K562 (cell line): ENCODE results near the gene COA3. TPM values are rescaled to one million over a fixed set of nuclear protein-coding genes. Genes with fewer than 3 reads are reported as not detected.
A peak's percentile ranks its signal among the peaks of the same experiment; 100 is the strongest.

Experiments
- BRCA1 ChIP-seq, 2 experiments: fragments of 450-650 bp in 1 of 2; sonication (generic) in 1 of 2; formaldehyde crosslinking in 1 of 2; IDR thresholded peaks; 2 replicates each; pipeline versions ENCODE4 v1.5.0 to v1.6.1; 2017 to 2020; ENCODE audit warnings: mild to moderate bottlenecking in 1 of 2, missing genetic modification reagents in 1 of 2
- CBFB ChIP-seq: sonication (generic); formaldehyde crosslinking; IDR thresholded peaks from 2 replicates; pipeline ENCODE4 v1.4.0; 2020; ENCODE audit warnings: mild to moderate bottlenecking, missing genetic modification reagents
- E2F6 ChIP-seq, 2 experiments: IDR thresholded peaks; 2 replicates each; pipeline ENCODE4 v1.6.1; 2011; ENCODE audit warnings: borderline replicate concordance in 1 of 2, control low read depth in 1 of 2, low read depth in 1 of 2, low read length in 1 of 2, mild to moderate bottlenecking in 1 of 2, mixed read lengths in 1 of 2, moderate library complexity in 1 of 2; ENCODE audit not compliant: insufficient read depth in 1 of 2, insufficient read length in 1 of 2, poor library complexity in 1 of 2, severe bottlenecking in 1 of 2; ENCODE audit errors: extremely low read depth in 1 of 2
- ESRRA ChIP-seq: fragments of 450-650 bp; IDR thresholded peaks from 2 replicates; pipeline ENCODE4 v1.6.1; 2014; ENCODE audit warnings: low read depth, mild to moderate bottlenecking, moderate library complexity, borderline replicate concordance
- FOXA3 ChIP-seq, 2 experiments: fragments of 450-650 bp in 1 of 2; sonication (generic) in 1 of 2; formaldehyde crosslinking; IDR thresholded peaks in 1 of 2; conservative IDR thresholded peaks in 1 of 2; 2 replicates each; pipeline versions ENCODE4 v1.4.0 to v1.8.0; 2020 to 2022; ENCODE audit warnings: mild to moderate bottlenecking in 2 of 2, missing genetic modification reagents in 1 of 2
- MCM2 ChIP-seq: fragments of 450-650 bp; IDR thresholded peaks from 2 replicates; pipeline ENCODE4 v1.6.1; 2017; ENCODE audit warnings: low read depth, mild to moderate bottlenecking
- MTF1 ChIP-seq: fragments of 250-450 bp; sonication (Bioruptor Pico); IDR thresholded peaks from 2 replicates; pipeline ENCODE4 v1.9.0; 2021; ENCODE audit warnings: moderate library complexity, mild to moderate bottlenecking, inconsistent platforms, borderline replicate concordance
- MYC ChIP-seq, 2 experiments: fragments of 250-450 bp in 1 of 2; sonication (Bioruptor Pico) in 1 of 2; IDR thresholded peaks; 2 replicates each; pipeline versions ENCODE4 v1.5.1 to v1.6.1; 2012 to 2021; ENCODE audit warnings: low read depth in 2 of 2, borderline replicate concordance in 1 of 2, improper control_type of control experiment in 1 of 2, low read length in 1 of 2, mild to moderate bottlenecking in 1 of 2, moderate library complexity in 1 of 2
- NONO ChIP-seq, 2 experiments: fragments of 200-400 bp in 1 of 2; fragments of 450-650 bp in 1 of 2; formaldehyde crosslinking in 1 of 2; IDR thresholded peaks; 2 replicates each; pipeline ENCODE4 v1.6.1; 2017; ENCODE audit warnings: low read depth in 2 of 2, mild to moderate bottlenecking in 2 of 2, moderate library complexity in 2 of 2, low read length in 1 of 2
- NRF1 ChIP-seq, 2 experiments: fragments of 450-650 bp; IDR thresholded peaks in 1 of 2; conservative IDR thresholded peaks in 1 of 2; 2 replicates each; pipeline ENCODE4 v1.6.1; 2014; ENCODE audit warnings: mild to moderate bottlenecking in 2 of 2
- TARDBP ChIP-seq: fragments of 450-650 bp; IDR thresholded peaks from 2 replicates; pipeline ENCODE4 v1.6.1; 2016
- TEAD1 ChIP-seq, 2 experiments: fragments of 450-650 bp in 1 of 2; sonication (generic) in 1 of 2; formaldehyde crosslinking; IDR thresholded peaks; 2 replicates each; pipeline versions ENCODE4 v1.4.0 to v1.8.0; 2020 to 2022; ENCODE audit warnings: mild to moderate bottlenecking in 2 of 2, missing genetic modification reagents in 1 of 2
- TFAP4 ChIP-seq: sonication (generic); formaldehyde crosslinking; IDR thresholded peaks from 2 replicates; pipeline ENCODE4 v1.8.0; 2022; ENCODE audit warnings: missing genetic modification reagents, mild to moderate bottlenecking, moderate library complexity, borderline replicate concordance
- ZC3H8 ChIP-seq: fragments of 450-650 bp; IDR thresholded peaks from 2 replicates; pipeline ENCODE4 v1.6.1; 2017
- polyA plus RNA-seq, 8 experiments: library from polyadenylated mRNA; depleted of rRNA in 4 of 8; stranded (reverse) in 5 of 8; unstranded in 3 of 8; fragments of >200 nt; fragmentation: Nextera tagmentation in 2 of 8; fragmentation: Illumina TruSeq in 1 of 8; extraction: Ambion mirVana in 2 of 8; extraction: Trizol in 1 of 8; gene quantifications; 2 replicates each; pipeline versions ENCODE4 v1.2.1 to v1.2.3, GENCODE V29; 2011 to 2014; ENCODE audit warnings: inconsistent platforms in 1 of 8, missing spikeins in 1 of 8
- total RNA-seq, 7 experiments: library from RNA; depleted of rRNA in 6 of 7; stranded (reverse); fragments of >200 nt in 6 of 7; fragmentation: Illumina TruSeq in 2 of 7; extraction: Trizol in 2 of 7; gene quantifications; 2 replicates each; pipeline versions ENCODE4 v1.2.1 to v1.2.3, GENCODE V29; 2011 to 2021; ENCODE audit warnings: low replicate concordance in 1 of 7
- TF ChIP-seq, protein P1 (sequence below): fragments of 250-450 bp; sonication (Bioruptor Pico); IDR thresholded peaks from 2 replicates; pipeline ENCODE4 v1.5.0; 2021; ENCODE audit warnings: mild to moderate bottlenecking, moderate library complexity
- TF ChIP-seq, protein P2 (sequence below): fragments of 250-450 bp; sonication (Bioruptor Pico); IDR thresholded peaks from 2 replicates; pipeline ENCODE4 v1.4.0; 2020; ENCODE audit warnings: mild to moderate bottlenecking

Gene COA3
- total and polyA plus RNA-seq, 9 of the 15 experiments (the other 6 are each of a cell fraction or from before 2014, with no cell fraction given), result 49.6 to 153 (median 61.4) TPM

GRCh38 chr17:42798383-42799380 is at the start of gene COA3, which contains the start of gene CNTD1 (continued):
- TF ChIP-seq E2F6 (IDR thresholded peaks at IDR 0.05; ENCODE audit: borderline replicate concordance in 1 of 2, extremely low read depth in 1 of 2, insufficient read depth in 1 of 2, insufficient read length in 1 of 2, low read depth in 1 of 2, low read length in 1 of 2, poor library complexity in 1 of 2, severe bottlenecking in 1 of 2) (peak; percentile 97), NONO (IDR thresholded peaks at IDR 0.05; ENCODE audit: low read depth in 2 of 2, low read length in 1 of 2) (peak in 1 of 2 experiments; percentile 57; a peak in 1 of 4 replicates), ESRRA (peak; percentile 45; the same call in 1 of the 2 replicates), FOXA3 (CRISPR knock-in tag; conservative IDR thresholded peaks at IDR 0.05 in 1 of 2, IDR thresholded peaks at IDR 0.05 in 1 of 2) (peak in 1 of 2 experiments; percentile 61; a peak in 1 of 4 replicates), TARDBP (peak; percentile 34; the same call in 1 of the 2 replicates), TFAP4 (CRISPR knock-in tag) (peak; percentile 74; the same call in 1 of the 2 replicates), MTF1 (CRISPR knock-in tag) (no peak), TEAD1 (CRISPR knock-in tag; IDR thresholded peaks at IDR 0.05) (peak; percentile 40; a peak in 2 of 4 replicates), NRF1 (conservative IDR thresholded peaks at IDR 0.05 in 1 of 2, IDR thresholded peaks at IDR 0.05 in 1 of 2) (peak; percentile 60 to 70), BRCA1 (IDR thresholded peaks at IDR 0.05) (no peak), BRCA1 (CRISPR knock-in tag; IDR thresholded peaks at IDR 0.05) (no peak), CBFB (CRISPR knock-in tag) (peak; percentile 29; the same call in 1 of the 2 replicates), MCM2 (no peak), ZC3H8 (0 out of 2 replicates have a peak, but pooled peaks have one; percentile 50), MYC (IDR thresholded peaks at IDR 0.05; ENCODE audit: low read depth, low read length) (peak; percentile 80), MYC (CRISPR knock-in tag; IDR thresholded peaks at IDR 0.05; ENCODE audit: borderline replicate concordance, low read depth) (no peak)
- TF ChIP-seq, protein P1, sequence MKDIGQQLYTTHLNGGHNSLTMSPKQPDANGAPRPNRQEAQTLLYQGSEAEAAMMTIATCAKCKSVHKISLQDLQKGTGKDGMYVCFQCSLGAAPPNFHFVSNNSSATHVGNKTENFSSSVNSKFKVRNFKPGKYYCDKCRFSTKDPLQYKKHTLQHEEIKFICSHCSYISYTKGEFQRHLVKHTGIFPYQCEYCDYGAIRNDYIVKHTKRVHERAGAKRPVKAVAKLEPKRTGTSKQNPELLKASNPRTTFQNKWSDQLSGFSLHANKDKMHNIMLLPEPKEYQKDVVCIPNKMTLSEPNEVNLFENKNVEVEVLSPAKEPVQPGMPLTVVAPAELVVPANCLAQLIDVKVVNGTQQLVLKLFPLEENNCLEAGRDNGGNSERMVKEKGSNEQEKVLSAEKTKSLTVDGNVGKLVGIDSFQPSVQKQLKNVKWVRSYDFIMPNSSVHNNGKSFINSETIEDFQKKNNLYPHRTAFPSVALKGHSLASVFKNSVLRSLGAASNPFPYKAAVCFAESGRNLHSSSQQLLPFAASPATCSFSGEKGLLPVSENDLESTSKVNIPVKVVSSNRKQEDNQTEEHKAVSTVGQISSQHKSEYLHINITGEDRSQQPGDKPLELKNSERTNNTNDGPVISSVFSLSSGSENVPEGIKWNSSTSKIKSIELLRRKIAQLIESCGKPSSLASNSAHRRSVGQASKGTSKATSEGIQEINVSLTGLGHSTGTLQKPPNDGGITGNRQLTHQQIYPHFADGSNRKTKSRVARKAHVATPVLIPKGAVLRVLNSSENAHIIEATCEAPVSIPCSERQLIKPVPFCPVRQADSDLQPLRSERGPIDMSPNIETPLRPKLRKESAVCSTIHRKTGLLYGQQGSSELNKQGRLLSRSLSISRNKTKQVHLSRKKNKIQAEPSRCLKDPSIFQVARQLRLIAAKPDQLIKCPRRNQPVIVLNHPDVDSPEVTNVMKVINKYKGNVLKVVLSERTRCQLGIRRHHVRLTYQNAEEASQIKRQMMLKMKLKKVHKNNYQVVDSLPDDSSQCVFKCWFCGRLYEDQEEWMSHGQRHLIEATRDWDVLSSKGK (CRISPR knock-in tag), result no peak
- TF ChIP-seq, protein P2, sequence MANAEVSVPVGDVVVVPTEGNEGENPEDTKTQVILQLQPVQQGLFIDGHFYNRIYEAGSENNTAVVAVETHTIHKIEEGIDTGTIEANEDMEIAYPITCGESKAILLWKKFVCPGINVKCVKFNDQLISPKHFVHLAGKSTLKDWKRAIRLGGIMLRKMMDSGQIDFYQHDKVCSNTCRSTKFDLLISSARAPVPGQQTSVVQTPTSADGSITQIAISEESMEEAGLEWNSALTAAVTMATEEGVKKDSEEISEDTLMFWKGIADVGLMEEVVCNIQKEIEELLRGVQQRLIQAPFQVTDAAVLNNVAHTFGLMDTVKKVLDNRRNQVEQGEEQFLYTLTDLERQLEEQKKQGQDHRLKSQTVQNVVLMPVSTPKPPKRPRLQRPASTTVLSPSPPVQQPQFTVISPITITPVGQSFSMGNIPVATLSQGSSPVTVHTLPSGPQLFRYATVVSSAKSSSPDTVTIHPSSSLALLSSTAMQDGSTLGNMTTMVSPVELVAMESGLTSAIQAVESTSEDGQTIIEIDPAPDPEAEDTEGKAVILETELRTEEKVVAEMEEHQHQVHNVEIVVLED (CRISPR knock-in tag), result peak; percentile 75
